ENCODE data around the gene MOK. TPM values are rescaled to one million over a fixed set of nuclear protein-coding genes. Genes with fewer than 3 reads are reported as not detected.

MOK gene
- total and polyA plus RNA-seq, 9 donors, result 20.0 to 51.1 (median 23.8) TPM

GRCh38 chr14:102212356-102212755, 92.6 kb downstream of the MOK start:
- H3K4me3 ChIP-seq, result no peak overlapping the region
- no peaks in the 10 kb centered on the region for H3K9me3 ChIP-seq
- intact Hi-C loops (cut with DNase I), result no loop called here
- H3K4me1 ChIP-seq (ENCODE audit: insufficient read depth), result no peaks in the 10 kb centered on the region
- whole genome bisulfite sequencing, 3 donors, result 79 to 87% (median 86%) methylated on average over 8 of the region's 8 CpGs
- no peak overlapping the region for H3K27ac ChIP-seq
- H3K36me3 ChIP-seq, result no peaks in the 10 kb centered on the region
- DNase-seq, result no peak
- TF ChIP-seq CTCF (IDR thresholded peaks at IDR 0.05), result no peak
- no peak for TF ChIP-seq EP300 (IDR thresholded peaks at IDR 0.05)
- no peak for TF ChIP-seq POLR2A (IDR thresholded peaks at IDR 0.05)
- H3K27me3 ChIP-seq, result no peaks in the 10 kb centered on the region

GRCh38 chr14:102211240-102211639, 93.7 kb downstream of the MOK start:
- Histone ChIP-seq H3K4me1 (ENCODE audit: insufficient read depth) (no peaks in the 10 kb centered on the region), H3K4me3 (no peak overlapping the region), H3K27ac (no peak overlapping the region), H3K27me3 (no peaks in the 10 kb centered on the region), H3K9me3 (no peaks in the 10 kb centered on the region), H3K36me3 (no peaks in the 10 kb centered on the region)
- WGBS, 3 donors, result 93 to 95% (median 94%) methylated on average over 12 of the region's 12 CpGs
- no peak for DNase-seq
- intact Hi-C loops (cut with DNase I), result no loop called here
- TF ChIP-seq CTCF (IDR thresholded peaks at IDR 0.05), result no peak

DNA sequence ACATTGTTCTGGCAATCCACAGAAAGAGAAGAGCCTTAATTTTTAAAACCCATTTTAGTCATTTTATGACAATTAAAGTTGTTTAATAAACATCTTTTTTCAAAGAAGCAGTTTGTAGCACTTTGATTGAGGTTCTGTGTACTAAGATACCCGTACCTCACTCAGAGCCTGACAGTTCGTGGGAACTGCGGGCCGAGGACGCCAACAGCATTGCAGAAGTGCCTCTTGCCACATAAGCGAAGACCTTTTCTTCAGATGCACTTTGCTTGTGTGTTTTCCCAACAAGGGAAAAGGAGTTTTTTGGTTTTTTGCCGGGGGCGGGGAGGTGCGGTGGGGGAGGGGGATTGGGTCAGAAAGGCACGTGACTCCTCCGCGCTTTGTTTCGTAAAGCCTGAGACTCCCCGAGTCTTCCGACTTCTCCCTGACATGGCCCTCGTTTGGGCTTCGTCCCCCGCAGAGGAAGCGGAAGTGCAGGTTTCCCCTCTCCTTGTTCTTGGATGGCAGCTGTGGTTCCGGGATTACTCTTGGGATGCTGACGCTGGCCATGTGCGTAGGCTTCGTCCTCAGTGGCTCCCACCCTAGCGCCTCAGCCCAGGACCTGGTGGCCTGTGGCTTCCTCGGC, 94.4 kb downstream of the MOK start:
- Histone ChIP-seq H3K4me1 (ENCODE audit: insufficient read depth) (no peaks in the 10 kb centered on the region), H3K4me3 (no peak overlapping the region), H3K36me3 (no peaks in the 10 kb centered on the region), H3K27me3 (no peaks in the 10 kb centered on the region), H3K27ac (no peak overlapping the region), H3K9me3 (no peaks in the 10 kb centered on the region)
- WGBS, 3 donors, result 89 to 92% (median 91%) methylated on average over 25 of the region's 25 CpGs
- intact Hi-C loops (cut with DNase I), result no loop called here
- TF ChIP-seq POLR2A (IDR thresholded peaks at IDR 0.05), result no peak
- DNase-seq, result no peak

DNA sequence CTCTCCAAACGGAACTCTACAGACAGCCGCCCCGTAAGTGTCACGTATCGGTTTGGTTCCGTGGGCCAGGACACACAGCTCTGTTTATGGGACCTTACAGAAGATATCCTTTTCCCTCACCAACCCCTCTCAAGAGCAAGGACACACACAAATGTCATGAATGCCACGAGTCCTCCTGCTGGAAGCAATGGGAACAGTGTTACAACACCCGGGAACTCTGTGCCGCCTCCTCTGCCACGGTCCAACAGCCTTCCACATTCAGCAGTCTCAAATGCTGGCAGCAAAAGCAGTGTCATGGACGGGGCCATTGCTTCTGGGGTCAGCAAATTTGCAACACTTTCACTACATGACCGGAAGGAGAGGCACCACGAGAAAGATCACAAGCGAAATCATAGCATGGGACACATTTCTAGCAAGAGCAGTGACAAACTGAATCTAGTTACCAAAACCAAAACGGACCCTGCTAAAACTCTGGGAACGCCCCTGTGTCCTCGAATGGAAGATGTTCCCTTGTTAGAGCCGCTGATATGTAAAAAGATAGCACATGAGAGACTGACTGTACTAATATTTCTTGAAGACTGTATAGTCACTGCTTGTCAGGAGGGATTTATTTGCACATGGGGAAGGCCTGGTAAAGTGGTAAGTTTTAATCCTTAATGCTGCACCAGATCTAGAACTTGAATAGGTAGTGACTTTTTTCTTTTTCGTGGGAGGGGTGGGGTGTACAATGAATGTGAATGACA, 95.6 kb downstream of the MOK start:
- 80 to 84% (median 81%) methylated on average over 19 of the region's 19 CpGs for WGBS, 3 donors
- no peak for DNase-seq
- TF ChIP-seq POLR2A (IDR thresholded peaks at IDR 0.05) (no peak), CTCF (IDR thresholded peaks at IDR 0.05) (no peak), EP300 (IDR thresholded peaks at IDR 0.05) (no peak)
- Histone ChIP-seq H3K4me3 (no peak overlapping the region), H3K9me3 (no peaks in the 10 kb centered on the region), H3K27me3 (no peaks in the 10 kb centered on the region), H3K4me1 (ENCODE audit: insufficient read depth) (no peaks in the 10 kb centered on the region), H3K36me3 (no peaks in the 10 kb centered on the region), H3K27ac (no peak overlapping the region)
- intact Hi-C loops (cut with DNase I), result no loop called here

- Histone ChIP-seq H3K27ac (no peak overlapping the region), H3K27me3 (no peaks in the 10 kb centered on the region), H3K9me3 (no peaks in the 10 kb centered on the region), H3K36me3 (no peaks in the 10 kb centered on the region), H3K4me3 (no peak overlapping the region), H3K4me1 (ENCODE audit: insufficient read depth) (no peaks in the 10 kb centered on the region)
- intact Hi-C loops (cut with DNase I), result no loop called here
- TF ChIP-seq EP300 (IDR thresholded peaks at IDR 0.05) (no peak), POLR2A (IDR thresholded peaks at IDR 0.05) (no peak), CTCF (IDR thresholded peaks at IDR 0.05) (no peak)
- WGBS, 3 donors, result 91 to 96% (median 93%) methylated on average over 17 of the region's 17 CpGs
- no peak for DNase-seq
Observed at GRCh38 chr14:102208741-102209140, 96.2 kb downstream of the MOK start.

All from ovary (tissue), 9 donors.